ENCODE results near the gene USP10.

Gene USP10

GRCh38 chr16:84811529-84811928 lies 111.7 kb downstream of the USP10 start:
- no peak for TF ChIP-seq CTCF (conservative IDR thresholded peaks at IDR 0.05)
- no peak overlapping the region for H3K27ac ChIP-seq

DNA sequence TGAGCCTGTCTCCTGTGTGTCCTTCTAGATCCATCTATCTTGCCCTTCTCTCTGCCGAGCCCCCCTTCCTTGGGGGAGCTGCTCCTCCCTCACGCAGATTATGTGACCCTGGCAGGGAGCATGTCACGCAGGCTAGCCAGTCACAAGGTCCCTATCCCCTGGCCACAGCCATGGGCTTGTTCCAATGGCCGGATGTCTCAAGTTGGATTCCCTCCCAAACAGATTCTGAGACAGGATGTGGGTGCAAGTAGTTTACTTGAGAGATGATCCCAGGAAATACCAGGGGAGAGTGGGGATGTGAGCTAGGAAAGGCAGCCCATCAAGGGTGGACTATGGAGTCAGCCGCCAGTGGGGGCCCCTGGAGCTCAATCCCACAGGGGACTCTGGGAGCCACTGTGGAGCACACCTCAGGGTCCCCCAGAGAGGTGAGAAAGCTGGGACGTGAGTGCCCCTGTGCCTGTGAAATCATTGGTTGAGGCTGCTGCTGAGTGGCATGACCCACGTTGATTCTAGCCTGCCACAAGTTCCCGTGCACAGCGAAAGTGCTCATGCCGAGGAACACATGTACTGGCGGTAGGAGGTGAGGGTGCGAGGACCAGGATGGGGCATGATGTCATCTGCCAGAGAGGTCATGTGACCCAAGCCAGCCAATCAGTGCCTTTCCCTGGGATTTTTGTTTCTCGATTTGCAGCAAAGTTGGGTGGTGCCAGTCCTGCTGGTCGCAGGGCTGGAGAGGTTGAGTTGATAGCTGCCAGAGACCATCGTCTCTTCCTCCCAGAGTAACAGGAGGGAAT lies 113.5 kb downstream of the USP10 start:
- no peak overlapping the region for H3K27ac ChIP-seq
- TF ChIP-seq CTCF (conservative IDR thresholded peaks at IDR 0.05), result no peak

- TF ChIP-seq CTCF (conservative IDR thresholded peaks at IDR 0.05), result no peak
- no peak overlapping the region for H3K27ac ChIP-seq
Measured at GRCh38 chr16:84815462-84815861, 115.7 kb downstream of the USP10 start.

- no peak for TF ChIP-seq CTCF (conservative IDR thresholded peaks at IDR 0.05)
- no peak overlapping the region for H3K27ac ChIP-seq
Measured at GRCh38 chr16:84816023-84816422, 116.2 kb downstream of the USP10 start.

- H3K27ac ChIP-seq, result no peak overlapping the region
- no peak for TF ChIP-seq CTCF (conservative IDR thresholded peaks at IDR 0.05)
Measured at GRCh38 chr16:84816485-84816884, 116.7 kb downstream of the USP10 start.

GRCh38 chr16:84817206-84817605 lies 117.4 kb downstream of the USP10 start:
- no peak for TF ChIP-seq CTCF (conservative IDR thresholded peaks at IDR 0.05)

DNA sequence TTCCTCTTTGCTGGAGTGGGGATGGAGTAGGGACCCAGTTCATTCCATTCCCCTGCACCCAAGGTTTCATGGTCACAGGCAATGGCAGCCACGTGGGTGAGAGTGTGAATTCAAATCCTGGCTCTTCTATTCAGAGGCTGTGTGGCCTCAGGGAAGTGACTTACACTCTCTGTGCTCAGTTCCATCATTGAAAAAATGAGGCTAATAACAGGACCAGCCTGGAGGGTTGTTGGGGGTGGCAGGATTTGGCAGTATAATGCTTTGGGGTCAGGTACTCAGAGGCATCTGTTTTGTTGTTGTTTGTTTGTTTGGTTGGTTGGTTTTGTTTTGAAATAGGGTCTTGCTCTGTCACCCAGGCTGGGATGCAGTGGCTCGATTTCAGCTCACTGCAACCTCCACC lies 117.8 kb downstream of the USP10 start:
- TF ChIP-seq CTCF (conservative IDR thresholded peaks at IDR 0.05), result no peak
- no peak overlapping the region for H3K27ac ChIP-seq

More at GRCh38 chr16:84817206-84817605, 117.4 kb downstream of the USP10 start:
- no peak overlapping the region for H3K27ac ChIP-seq
